ENCODE measurements around the gene TMEM245. TPM values are rescaled to one million over a fixed set of nuclear protein-coding genes. Genes with fewer than 3 reads are reported as not detected.
A peak's percentile ranks its signal among the peaks of the same experiment; 100 is the strongest.

Gene TMEM245
- total and polyA plus RNA-seq, 2 of the 13 experiments (the other 11 are each of a cell fraction or from before 2014, with no cell fraction given) = 53.5 to 55.4 TPM

GRCh38 chr9:109012876-109013678, 106.7 kb downstream of the TMEM245 start, which contains the start of gene CTNNAL1 (continued):
- TF ChIP-seq ZNF550 (CRISPR knock-in tag; IDR thresholded peaks at IDR 0.05; ENCODE audit: borderline replicate concordance) = no peak
- TF ChIP-seq RBM39 (IDR thresholded peaks at IDR 0.05; ENCODE audit: low read depth, low read length, poor library complexity, severe bottlenecking) = no peak
- TF ChIP-seq ZNF333 (CRISPR knock-in tag; IDR thresholded peaks at IDR 0.05; ENCODE audit: borderline replicate concordance) = no peak
- TF ChIP-seq NFAT5 (CRISPR knock-in tag; IDR thresholded peaks at IDR 0.05) = no peak
- no peak for TF ChIP-seq POGZ (CRISPR knock-in tag; IDR thresholded peaks at IDR 0.05)
- no peak for TF ChIP-seq ZNF501 (CRISPR knock-in tag; IDR thresholded peaks at IDR 0.05)
- TF ChIP-seq GABPA (IDR thresholded peaks at IDR 0.05; ENCODE audit: low read depth, low read length) = no peak
- TF ChIP-seq GABPA (CRISPR knock-in tag; IDR thresholded peaks at IDR 0.05; ENCODE audit: low read depth) = no peak
- 0 out of 2 replicates have a peak, but pooled peaks have one; percentile 62 for TF ChIP-seq IRF1 (CRISPR knock-in tag; IDR thresholded peaks at IDR 0.05; ENCODE audit: low read depth)
- no peak for TF ChIP-seq THAP8 (CRISPR knock-in tag; IDR thresholded peaks at IDR 0.05; ENCODE audit: borderline replicate concordance)
- no peak for TF ChIP-seq ZNF382 (CRISPR knock-in tag; IDR thresholded peaks at IDR 0.05; ENCODE audit: borderline replicate concordance)
- TF ChIP-seq ZNF512 (CRISPR knock-in tag; IDR thresholded peaks at IDR 0.05) = no peak
- no peak for TF ChIP-seq RNF2 (conservative IDR thresholded peaks at IDR 0.05; ENCODE audit: low read depth)
- TF ChIP-seq RAD51 (IDR thresholded peaks at IDR 0.05; ENCODE audit: borderline replicate concordance) = no peak
- no peak for TF ChIP-seq AHR (CRISPR knock-in tag; IDR thresholded peaks at IDR 0.05)
- TF ChIP-seq ZNF577 (CRISPR knock-in tag; IDR thresholded peaks at IDR 0.05; ENCODE audit: borderline replicate concordance, low read depth) = no peak
- TF ChIP-seq PREB (CRISPR knock-in tag; IDR thresholded peaks at IDR 0.05) = no peak
- TF ChIP-seq YEATS4 (CRISPR knock-in tag; IDR thresholded peaks at IDR 0.05; ENCODE audit: borderline replicate concordance) = 0 out of 2 replicates have a peak, but pooled peaks have one; percentile 18

Measured in HepG2 (cell line).